Stimulated activated naive CD4-positive, alpha-beta T cell (primary cell): ENCODE measurements around the gene RDH5.

Experiments used
- DNase-seq, 6 experiments: peaks; one replicate each; lab custom pipeline; 2025; lab: John Stamatoyannopoulos, UW

The RDH5 gene

GRCh38 chr12:55720071-55720564 lies at the start of gene RDH5:
RDH5 (plus strand) TSS chr12:55720393; CDS start chr12:55721185, 792 bp downstream.
- no peak for DNase-seq

DNA sequence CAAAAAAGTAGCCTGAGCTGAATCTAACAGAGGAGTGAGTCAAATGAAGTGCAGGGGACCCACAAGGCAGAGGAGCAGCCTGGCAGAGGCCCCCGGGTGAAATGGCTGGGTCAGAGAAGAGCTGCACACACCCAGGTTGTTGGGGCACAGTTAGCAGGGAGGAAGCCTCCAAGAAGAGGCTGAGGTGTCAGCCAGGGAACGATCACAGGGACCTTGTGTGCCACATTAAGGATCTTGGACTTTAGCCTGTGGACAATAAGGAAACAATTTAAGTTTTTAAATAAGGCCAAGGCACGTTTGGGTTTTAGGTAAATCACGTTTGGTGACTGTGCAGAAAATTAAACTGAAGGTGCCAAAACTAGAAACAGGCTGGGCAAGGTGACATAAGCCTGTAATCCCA lies 48.4 kb upstream of the RDH5 start:
- no peak for DNase-seq

DNA sequence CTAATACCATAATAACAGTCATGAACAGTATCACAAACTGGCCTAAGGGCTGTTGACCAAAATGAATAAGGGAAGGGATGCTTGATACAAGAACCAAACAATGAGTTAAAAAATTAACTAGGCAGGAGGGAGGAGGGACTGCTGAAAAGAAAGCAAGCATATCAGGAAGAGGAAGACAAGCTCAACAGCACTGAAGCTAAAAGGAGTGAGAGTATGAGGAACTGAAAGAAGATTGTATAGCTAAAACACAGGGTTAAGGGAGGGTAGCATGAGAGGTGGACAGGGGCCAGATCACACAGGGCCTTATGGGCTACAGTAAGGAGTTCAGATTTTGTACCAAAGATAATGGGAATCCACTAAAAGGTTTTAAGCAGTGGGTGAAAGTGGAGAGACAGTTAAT lies 46.6 kb upstream of the RDH5 start:
- DNase-seq: no peak

GRCh38 chr12:55675666-55676065 lies 44.5 kb upstream of the RDH5 start:
- DNase-seq: no peak

DNA sequence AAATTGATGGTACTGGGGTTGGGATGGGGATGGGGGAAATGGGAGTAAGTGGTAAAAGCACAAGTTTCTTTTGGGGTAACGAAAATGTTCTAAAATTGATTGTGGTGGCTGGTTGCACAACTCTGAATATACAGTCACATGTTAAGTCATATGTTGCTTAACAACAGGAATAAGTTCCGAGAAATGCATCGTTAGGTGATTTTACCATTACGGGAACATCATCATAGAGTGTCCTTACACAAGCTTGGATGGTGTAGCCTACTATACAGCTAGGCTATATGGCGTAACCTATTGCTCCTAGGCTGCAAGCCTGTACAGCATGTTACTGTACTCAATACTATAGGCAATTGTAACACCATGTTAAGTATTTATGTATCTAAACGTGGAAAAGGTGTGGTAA lies 43.5 kb upstream of the RDH5 start:
- DNase-seq: no peak

DNA sequence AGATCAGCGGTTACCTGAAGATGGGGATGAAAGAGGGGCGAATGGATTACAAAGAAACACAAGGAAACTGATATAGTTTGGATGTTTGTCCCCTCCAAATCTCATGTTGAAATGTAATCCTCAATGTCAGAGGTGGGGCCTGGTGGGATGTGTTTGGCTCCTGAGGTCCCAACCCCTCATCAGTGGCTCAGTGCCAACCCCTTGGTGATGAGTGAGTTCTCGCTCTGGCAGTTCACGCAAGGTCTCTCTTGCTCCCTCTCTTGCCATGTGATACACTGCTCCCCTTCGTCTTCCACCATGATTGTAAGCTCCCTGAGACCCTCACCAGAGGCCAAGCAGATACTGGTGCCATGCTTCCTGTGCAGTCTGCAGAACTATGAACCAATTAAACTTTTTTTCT lies 40.5 kb upstream of the RDH5 start:
- DNase-seq: no peak

DNA sequence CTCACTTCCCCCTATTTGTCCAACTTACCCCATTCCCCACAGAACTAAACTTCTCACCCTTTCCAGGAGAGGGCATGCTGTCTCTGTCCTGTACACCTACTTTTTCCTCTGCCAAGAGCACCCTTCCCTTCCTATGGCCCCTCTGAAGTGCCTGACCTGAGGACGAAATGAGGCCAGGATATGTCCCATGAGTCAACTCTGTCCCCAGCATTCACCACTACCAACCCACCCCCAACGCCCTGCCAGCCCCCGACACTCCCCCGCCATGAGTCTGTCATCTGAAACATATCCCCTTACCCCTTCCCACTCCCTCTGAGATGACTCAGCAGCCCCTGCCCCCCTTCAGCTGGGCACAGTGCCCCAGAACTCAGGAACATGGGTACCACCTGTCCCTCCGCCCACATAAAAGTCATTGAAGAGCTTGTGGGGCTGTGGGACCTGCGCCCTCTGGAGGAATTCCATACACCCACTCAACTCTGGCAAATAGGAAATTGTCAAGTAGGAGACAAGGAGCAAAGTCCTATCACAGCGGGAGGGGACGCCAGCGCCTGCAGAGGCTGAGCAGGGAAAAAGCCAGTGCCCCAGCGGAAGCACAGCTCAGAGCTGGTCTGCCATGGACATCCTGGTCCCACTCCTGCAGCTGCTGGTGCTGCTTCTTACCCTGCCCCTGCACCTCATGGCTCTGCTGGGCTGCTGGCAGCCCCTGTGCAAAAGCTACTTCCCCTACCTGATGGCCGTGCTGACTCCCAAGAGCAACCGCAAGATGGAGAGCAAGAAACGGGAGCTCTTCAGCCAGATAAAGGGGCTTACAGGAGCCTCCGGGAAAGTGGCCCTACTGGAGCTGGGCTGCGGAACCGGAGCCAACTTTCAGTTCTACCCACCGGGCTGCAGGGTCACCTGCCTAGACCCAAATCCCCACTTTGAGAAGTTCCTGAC lies 38.8 kb upstream of the RDH5 start:
- DNase-seq: no peak

- DNase-seq: no peak
Observed at GRCh38 chr12:55682087-55682796, 38.0 kb upstream of the RDH5 start.

GRCh38 chr12:55683676-55684075 lies 36.5 kb upstream of the RDH5 start:
- no peak for DNase-seq

- no peak for DNase-seq
Observed at GRCh38 chr12:55684761-55685370, 35.3 kb upstream of the RDH5 start.

DNA sequence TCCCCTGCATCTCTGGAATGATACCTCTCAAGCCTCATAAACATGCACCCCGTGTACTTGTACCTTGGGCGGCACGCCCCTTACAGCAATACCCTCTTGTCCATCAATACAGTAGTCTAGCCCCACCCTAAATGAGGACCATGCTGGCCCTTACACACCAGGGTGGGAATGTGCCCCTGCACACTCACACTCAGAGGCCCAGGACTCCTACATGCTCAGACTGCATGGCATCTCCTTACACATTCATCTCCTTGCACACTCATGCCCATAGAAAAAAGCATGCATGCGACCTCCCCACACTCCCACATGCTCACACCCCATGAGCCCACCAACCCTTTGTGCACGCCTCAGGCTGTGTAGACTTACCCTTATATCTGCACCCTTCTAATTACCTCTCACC lies 34.5 kb upstream of the RDH5 start:
- DNase-seq: no peak

DNA sequence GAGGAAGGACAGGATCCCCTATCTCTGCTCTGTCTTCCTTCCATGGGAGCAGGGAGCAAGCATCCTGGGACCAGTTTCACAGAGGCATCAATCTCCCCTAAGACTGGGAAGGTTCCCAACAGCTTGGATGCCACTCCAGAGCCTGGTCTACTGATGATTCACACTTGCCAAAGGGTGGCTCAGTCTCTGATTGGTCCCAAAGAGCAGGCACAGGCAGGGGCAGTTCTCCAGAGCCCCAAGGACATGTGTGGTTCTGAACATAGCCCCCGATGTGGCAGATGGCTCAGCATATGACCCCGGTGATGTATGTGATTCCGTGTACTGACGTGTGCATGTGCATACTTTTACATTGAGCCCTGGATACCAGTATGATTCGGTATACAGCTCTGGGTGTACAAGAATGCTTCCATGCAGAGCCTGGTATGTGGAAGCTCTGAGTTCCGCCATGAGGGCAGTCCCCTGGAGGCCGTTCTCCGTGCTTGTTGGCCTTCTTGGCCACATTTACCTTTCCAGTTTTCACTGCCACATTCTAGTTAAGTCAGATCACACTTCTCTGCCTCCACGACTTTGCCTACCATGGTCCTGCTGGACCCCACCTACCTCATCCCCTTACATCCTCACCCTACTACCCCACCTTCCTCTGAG lies 33.7 kb upstream of the RDH5 start:
- DNase-seq: no peak

- no peak for DNase-seq
Observed at GRCh38 chr12:55687746-55688145, 32.4 kb upstream of the RDH5 start.

- DNase-seq: no peak
Observed at GRCh38 chr12:55688716-55689655, 31.2 kb upstream of the RDH5 start.

DNA sequence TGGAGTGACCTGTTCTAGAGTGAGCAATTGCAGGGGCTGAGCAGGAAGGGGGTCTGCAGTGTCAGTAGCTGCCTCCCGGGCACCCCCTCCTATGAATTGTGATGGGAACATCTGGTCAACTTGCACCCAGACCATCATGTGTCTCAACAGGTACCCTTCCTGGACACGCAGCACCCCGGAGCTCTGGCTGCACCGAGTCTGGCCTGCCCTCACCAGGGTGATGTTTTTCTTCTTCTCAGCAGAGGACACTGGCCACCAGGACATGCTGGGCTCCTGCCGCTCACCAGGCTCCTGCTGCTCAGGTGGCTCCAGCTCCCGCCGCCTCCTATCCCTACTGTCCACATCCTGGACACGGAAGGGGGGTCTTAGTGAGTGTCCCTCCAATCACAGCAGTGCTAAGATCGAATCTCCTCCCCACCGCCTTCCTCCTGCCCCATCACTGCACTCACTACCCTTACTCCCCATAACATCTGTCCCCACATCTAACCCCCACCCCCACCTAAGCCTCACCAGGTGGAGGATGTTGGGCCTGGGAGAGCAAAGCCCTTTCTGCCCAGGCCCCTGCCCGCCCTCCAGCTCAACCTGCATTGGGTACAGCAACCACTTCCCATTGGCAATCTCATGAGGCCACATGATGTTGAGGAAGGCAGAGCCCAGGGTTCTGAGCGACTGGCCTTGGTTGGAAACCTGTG lies 27.4 kb upstream of the RDH5 start:
- DNase-seq: no peak

- no peak for DNase-seq
Observed at GRCh38 chr12:55693323-55694187, 26.6 kb upstream of the RDH5 start.

DNA sequence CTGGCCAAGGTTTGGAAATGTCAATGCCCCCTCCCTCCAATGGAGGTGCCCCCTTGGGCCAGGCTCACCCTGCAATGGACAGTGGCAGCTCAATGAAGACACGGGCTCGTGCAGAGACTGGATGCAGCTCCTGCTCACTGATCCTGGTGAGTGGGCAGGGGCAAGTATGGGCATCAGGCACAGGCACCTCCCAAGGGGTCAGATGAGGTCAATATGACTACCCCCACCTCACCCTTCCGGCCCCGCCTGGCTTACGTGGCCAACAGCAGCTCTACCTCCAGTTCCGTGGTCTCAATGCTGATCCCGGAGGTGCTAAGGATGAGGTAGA lies 26.0 kb upstream of the RDH5 start:
- DNase-seq: no peak

DNA sequence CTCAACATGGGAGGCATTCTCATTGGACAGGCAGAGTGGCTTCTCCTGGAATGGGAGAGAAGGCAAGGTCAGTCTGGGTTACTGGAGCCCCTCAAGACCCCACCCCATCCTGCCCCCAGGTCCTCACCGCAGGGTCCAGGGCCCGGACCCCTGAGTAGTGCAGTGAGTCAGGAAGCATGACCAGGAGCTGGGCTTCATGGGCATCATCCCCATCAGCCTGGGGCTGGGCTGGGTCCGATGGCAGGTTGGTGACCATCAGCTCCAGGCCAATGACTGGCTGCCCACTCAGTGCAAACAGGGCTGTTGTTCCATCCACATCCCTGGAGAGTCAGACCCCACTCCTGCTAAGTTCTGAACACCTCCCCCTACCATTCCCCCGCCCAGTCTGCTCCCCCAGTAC lies 25.5 kb upstream of the RDH5 start:
- DNase-seq: no peak

GRCh38 chr12:55695349-55695748 lies 24.8 kb upstream of the RDH5 start:
- DNase-seq: no peak

- DNase-seq: no peak
Observed at GRCh38 chr12:55696141-55696540, 24.1 kb upstream of the RDH5 start.
